Measurements from ENCODE around the gene APP.

DNA sequence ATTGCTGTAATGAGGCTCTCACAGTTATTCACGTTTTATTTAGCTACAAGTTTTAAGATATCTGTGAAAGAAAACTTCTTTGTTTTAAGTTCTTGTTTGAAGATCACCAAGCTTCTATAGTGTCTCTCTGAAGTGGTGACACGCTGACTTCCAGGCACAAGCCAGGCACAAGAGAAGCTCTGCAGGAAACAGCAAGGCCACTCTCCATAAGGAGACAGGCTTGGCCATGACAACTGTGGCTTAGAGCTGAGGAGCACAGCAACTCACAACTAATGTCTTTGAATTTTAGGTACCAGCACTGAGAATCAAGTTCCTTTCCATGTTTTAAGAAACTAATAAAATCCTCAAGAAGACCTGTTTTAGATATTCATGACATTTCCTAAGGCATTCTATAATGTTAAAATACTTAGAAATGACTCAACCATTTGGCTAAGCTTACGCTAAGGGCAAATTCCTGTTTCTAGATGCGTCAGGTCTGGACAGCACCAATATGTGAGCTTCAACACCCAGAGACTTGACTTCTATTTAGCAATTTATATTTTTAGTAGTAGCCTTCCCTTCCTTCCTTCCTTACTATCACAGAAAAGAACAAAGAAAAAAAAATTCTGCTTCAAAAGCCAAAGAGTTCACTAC, 40.2 kb downstream of the APP start:
- TF ChIP-seq, protein P1, sequence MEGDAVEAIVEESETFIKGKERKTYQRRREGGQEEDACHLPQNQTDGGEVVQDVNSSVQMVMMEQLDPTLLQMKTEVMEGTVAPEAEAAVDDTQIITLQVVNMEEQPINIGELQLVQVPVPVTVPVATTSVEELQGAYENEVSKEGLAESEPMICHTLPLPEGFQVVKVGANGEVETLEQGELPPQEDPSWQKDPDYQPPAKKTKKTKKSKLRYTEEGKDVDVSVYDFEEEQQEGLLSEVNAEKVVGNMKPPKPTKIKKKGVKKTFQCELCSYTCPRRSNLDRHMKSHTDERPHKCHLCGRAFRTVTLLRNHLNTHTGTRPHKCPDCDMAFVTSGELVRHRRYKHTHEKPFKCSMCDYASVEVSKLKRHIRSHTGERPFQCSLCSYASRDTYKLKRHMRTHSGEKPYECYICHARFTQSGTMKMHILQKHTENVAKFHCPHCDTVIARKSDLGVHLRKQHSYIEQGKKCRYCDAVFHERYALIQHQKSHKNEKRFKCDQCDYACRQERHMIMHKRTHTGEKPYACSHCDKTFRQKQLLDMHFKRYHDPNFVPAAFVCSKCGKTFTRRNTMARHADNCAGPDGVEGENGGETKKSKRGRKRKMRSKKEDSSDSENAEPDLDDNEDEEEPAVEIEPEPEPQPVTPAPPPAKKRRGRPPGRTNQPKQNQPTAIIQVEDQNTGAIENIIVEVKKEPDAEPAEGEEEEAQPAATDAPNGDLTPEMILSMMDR (IDR thresholded peaks at IDR 0.05), result no peak
- TF ChIP-seq POLR2A (IDR thresholded peaks at IDR 0.05), result no peak
